Panc1 (cell line): Measurements from ENCODE around the gene JPH3.

Experiments used
- CTCF ChIP-seq: fragments of 450-650 bp; IDR thresholded peaks from 2 replicates; pipeline ENCODE4 v1.5.1; 2017; ENCODE audit warnings: mild to moderate bottlenecking
- POLR2AphosphoS5 ChIP-seq: IDR thresholded peaks from 2 replicates; pipeline ENCODE4 v1.6.1; 2012; ENCODE audit warnings: mild to moderate bottlenecking, low read depth, low read length, moderate library complexity
- REST ChIP-seq, 2 experiments: IDR thresholded peaks; 2 replicates each; pipeline ENCODE4 v1.6.1; 2011 to 2012; ENCODE audit warnings: low read depth in 2 of 2, control low read depth in 1 of 2, low read length in 1 of 2, mild to moderate bottlenecking in 1 of 2, moderate library complexity in 1 of 2; ENCODE audit not compliant: insufficient read depth in 1 of 2
- SIN3A ChIP-seq: IDR thresholded peaks from 2 replicates; pipeline ENCODE4 v1.6.1; 2012; ENCODE audit warnings: low read depth, mild to moderate bottlenecking, low read length, moderate library complexity, borderline replicate concordance; ENCODE audit not compliant: insufficient read depth
- TCF7L2 ChIP-seq: IDR thresholded peaks from 2 replicates; pipeline ENCODE4 v1.6.1; 2011; ENCODE audit warnings: mild to moderate bottlenecking, low read depth, low read length, inconsistent platforms

- TF ChIP-seq CTCF (no peak), TCF7L2 (no peak), POLR2AphosphoS5 (no peak), REST (IDR thresholded peaks at IDR 0.05; ENCODE audit: insufficient read depth in 1 of 2, low read depth in 2 of 2, low read length in 1 of 2) (no peak), SIN3A (no peak)
These were observed 24.6 kb downstream of the JPH3 start for GRCh38 chr16:87626905-87627304.
